ENCODE measurements around the gene LDAF1. TPM values are rescaled to one million over a fixed set of nuclear protein-coding genes. Genes with fewer than 3 reads are reported as not detected.
A peak's percentile ranks its signal among the peaks of the same experiment; 100 is the strongest.
"Not testable (repeated sequence)": the region's sequence is repeated elsewhere in the genome, so short reads cannot be mapped to it uniquely, and the experiment has no call there.

Gene LDAF1
- polyA plus RNA-seq (2011; rRNA removed) = 42.5 and 50.3 TPM in 2 replicates
- 75.6 and 84.4 TPM in 2 replicates for polyA minus RNA-seq (2011; rRNA and poly(A)+ RNA removed)

DNA sequence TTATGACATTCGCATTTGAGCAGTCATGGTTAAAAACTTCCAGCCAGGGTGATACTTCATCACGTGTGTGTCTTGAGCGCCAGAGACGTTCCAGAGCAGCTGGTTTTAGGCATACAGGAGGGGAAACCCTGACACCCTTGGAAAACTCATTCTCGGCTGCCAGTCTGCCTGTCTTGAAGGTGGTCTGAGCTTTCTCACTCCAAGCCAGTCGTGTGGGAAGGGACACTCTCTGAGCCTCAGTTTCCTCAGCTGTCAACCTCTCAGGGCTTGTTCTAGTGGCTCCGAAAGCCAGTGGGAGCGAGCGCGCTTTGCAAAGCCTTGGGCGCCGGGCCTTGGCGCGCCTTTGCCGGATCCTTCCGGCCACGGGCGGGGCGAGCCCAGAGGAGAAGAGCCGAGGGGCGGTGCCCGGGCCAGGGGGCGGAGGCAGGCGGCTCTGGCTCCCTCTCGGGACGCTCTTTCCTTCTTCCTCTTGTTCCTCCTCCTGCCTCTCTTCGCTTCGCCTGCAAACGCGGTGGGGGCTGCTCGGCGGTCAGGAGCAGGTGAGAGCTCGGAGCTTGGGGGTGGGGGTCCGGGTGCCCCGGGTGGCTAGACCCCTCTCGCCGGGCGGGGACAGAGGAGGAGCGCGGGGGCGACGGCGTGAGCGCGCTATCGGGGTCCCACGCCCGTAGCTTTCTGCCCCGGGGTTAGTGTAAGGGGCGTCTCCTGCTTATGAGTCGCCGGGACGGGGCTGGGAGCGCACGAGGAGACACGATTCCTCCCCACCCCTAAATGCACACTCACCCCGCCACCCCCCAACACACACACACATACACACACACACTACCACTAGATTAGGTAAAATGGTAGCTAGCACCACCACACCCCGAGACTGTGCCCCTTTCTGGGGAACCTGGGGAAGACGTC is at the start of gene LDAF1:
TSS of gene LDAF1 (plus strand) at position 467 of the 903 bp plus-strand sequence. CDS start 2,509 bp downstream, outside the sequence.
- H3K27me3 ChIP-seq (ENCODE audit: control insufficient read depth, insufficient read depth, low read length) = no peaks in the 10 kb centered on the region
- CTCF ChIA-PET = interaction anchor here (0.6 to 6.3 kb wide), 8 partner anchors 9 to 308 kb away, joined by 3 to 88 read pairs (median 10); no protein-coding TSS in a partner anchor
- H3K4me3 ChIP-seq (ENCODE audit: low read depth, low read length) = peak within 1 kb of the TSS; percentile 77
- POLR2A ChIA-PET = interaction anchor here (2.0 to 3.9 kb wide), 2 partner anchors 9 to 143 kb away, joined by 6 to 23 read pairs; no protein-coding TSS in a partner anchor
- TF ChIP-seq, protein P1, sequence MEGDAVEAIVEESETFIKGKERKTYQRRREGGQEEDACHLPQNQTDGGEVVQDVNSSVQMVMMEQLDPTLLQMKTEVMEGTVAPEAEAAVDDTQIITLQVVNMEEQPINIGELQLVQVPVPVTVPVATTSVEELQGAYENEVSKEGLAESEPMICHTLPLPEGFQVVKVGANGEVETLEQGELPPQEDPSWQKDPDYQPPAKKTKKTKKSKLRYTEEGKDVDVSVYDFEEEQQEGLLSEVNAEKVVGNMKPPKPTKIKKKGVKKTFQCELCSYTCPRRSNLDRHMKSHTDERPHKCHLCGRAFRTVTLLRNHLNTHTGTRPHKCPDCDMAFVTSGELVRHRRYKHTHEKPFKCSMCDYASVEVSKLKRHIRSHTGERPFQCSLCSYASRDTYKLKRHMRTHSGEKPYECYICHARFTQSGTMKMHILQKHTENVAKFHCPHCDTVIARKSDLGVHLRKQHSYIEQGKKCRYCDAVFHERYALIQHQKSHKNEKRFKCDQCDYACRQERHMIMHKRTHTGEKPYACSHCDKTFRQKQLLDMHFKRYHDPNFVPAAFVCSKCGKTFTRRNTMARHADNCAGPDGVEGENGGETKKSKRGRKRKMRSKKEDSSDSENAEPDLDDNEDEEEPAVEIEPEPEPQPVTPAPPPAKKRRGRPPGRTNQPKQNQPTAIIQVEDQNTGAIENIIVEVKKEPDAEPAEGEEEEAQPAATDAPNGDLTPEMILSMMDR (IDR thresholded peaks at IDR 0.05; ENCODE audit: low read depth, low read length) = no peak
- H3K9me3 ChIP-seq (ENCODE audit: control insufficient read depth, insufficient read depth, low read length) = no peaks in the 10 kb centered on the region; the same call in 1 of the 2 replicates
- no peak for DNase-seq (ENCODE audit: low read depth, low spot score)
- H3K27ac ChIP-seq (ENCODE audit: low read depth, low read length) = peak within 1 kb of the TSS; percentile 78

DNA sequence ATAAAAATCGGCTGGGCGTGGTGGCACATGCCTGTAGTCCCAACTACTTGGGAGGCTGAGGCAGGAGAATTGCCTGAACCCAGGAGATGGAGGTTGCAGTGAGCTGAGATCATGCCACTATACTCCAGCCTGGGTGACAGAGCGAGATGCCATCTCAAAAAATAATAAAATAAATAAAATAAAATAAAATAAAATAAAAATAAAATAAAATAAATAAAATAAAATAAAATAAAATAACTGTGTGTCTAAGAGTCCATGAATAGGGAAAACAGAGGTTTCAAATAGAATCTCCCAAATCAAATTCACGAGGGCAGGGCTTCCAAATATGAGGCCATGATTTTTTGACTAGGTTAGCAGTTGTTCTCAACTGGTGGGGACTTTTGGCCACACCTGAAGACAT is 42.9 kb upstream of the LDAF1 start:
- POLR2A ChIA-PET; DNase-seq (ENCODE audit: low read depth, low spot score): not testable (repeated sequence)

DNA sequence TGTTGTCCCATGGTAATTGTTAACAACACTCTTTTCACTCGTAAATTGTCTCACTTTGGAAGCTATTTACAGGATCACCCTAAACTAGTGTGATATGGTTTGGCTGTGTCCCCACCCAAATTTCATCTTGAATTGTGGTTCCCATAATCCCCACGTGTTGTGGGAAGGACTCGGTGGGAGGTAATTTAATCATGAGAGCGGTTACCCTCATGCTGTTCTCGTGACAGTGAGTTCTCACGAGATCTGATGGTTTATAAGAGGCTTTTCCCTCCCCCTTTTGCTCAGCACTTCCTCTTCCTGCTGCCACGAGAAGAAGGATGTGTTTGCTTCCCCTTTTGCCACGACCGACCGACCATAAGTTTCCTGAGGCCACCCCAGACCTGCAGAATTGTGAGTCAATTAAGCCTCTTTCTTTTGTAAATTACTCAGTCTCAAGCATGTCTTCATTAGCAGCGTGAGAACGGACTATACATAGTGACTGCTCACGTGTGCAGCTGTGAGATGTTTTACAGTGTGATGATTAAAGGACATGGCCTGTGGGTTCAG is 42.3 kb upstream of the LDAF1 start:
- ChIA-PET CTCF (no interaction called here), POLR2A (no interaction called here)
- peak overlapping the region; percentile 14 for H3K4me3 ChIP-seq (ENCODE audit: low read depth, low read length)
- no peak for DNase-seq (ENCODE audit: low read depth, low spot score)
- no peaks in the 10 kb centered on the region for H3K27me3 ChIP-seq (ENCODE audit: control insufficient read depth, insufficient read depth, low read length)
- H3K9me3 ChIP-seq (ENCODE audit: control insufficient read depth, insufficient read depth, low read length) = no peaks in the 10 kb centered on the region
- TF ChIP-seq, protein P1 (IDR thresholded peaks at IDR 0.05; ENCODE audit: low read depth, low read length) = no peak
- no peak overlapping the region for H3K27ac ChIP-seq (ENCODE audit: low read depth, low read length)

More for the DNA sequence above, 42.9 kb upstream of the LDAF1 start:
- CTCF ChIA-PET = interaction anchor here (0.8 kb wide), 1 partner anchor 13 kb away, joined by 3 read pairs; no protein-coding TSS in a partner anchor
- H3K4me3 ChIP-seq (ENCODE audit: low read depth, low read length); H3K9me3 ChIP-seq (ENCODE audit: control insufficient read depth, insufficient read depth, low read length); H3K27me3 ChIP-seq (ENCODE audit: control insufficient read depth, insufficient read depth, low read length); H3K27ac ChIP-seq (ENCODE audit: low read depth, low read length): not testable (repeated sequence)

DNA sequence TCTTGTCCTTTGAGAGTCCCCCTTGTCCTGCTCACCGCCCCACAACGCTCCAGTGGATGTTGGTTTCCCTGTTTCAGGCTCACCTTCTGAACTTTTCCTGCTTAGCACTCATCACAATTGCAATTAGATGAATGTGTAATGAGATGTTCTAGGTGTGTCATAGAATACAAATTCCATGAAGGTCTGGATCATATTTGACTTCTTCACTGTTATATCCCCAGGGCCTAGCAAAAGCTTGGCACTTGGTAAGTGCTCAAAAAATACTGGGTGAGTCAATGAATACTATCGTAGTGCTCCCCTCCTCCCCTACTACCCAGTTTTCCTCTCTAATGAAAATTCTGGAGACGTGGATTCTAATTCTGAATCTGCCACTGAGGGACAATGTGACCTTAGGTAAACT is 40.9 kb upstream of the LDAF1 start:
- CTCF ChIA-PET = no interaction called here
- no peak overlapping the region for H3K4me3 ChIP-seq (ENCODE audit: low read depth, low read length)
- POLR2A ChIA-PET = no interaction called here
- TF ChIP-seq, protein P1 (IDR thresholded peaks at IDR 0.05; ENCODE audit: low read depth, low read length) = no peak
- H3K27ac ChIP-seq (ENCODE audit: low read depth, low read length) = no peak overlapping the region
- no peak for DNase-seq (ENCODE audit: low read depth, low spot score)
- no peaks in the 10 kb centered on the region for H3K9me3 ChIP-seq (ENCODE audit: control insufficient read depth, insufficient read depth, low read length)
- H3K27me3 ChIP-seq (ENCODE audit: control insufficient read depth, insufficient read depth, low read length) = no peaks in the 10 kb centered on the region

DNA sequence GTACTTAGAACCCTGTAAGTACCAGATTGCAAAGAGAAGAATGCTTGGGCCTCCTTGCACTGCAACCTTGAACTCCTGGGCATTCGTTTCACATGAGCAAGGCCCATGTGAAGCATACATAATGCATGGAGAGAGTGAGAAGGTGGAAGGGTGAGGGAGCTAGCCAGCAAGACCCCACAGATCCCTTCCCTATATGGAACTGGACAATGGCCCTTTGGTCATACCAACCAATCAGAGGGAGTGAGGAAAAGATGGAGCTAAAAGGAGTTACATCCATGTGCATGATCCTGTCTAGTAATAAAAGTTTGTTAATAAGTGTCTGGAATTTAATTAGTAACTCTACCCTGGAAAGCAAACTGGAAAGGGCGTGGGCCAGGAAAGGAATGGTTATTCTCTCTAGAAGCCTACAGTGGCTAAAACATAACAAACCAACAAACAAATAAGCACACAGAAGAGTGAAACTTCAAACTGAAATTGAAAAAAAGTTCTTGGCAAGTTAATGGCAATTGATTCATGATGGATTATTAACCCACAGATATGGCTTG is 37.4 kb upstream of the LDAF1 start:
- TF ChIP-seq, protein P1 (IDR thresholded peaks at IDR 0.05; ENCODE audit: low read depth, low read length) = no peak
- no peak for DNase-seq (ENCODE audit: low read depth, low spot score)
- H3K9me3 ChIP-seq (ENCODE audit: control insufficient read depth, insufficient read depth, low read length) = no peaks in the 10 kb centered on the region
- no peak overlapping the region for H3K4me3 ChIP-seq (ENCODE audit: low read depth, low read length)
- CTCF ChIA-PET = no interaction called here
- no peak overlapping the region for H3K27ac ChIP-seq (ENCODE audit: low read depth, low read length)
- POLR2A ChIA-PET = interaction anchor here (0.5 kb wide), 1 partner anchor 11 kb away, joined by 4 read pairs; no protein-coding TSS in a partner anchor
- no peaks in the 10 kb centered on the region for H3K27me3 ChIP-seq (ENCODE audit: control insufficient read depth, insufficient read depth, low read length)

Measured in AG04450 (cell line).